ENCODE results near the gene PFKFB4.

Gene PFKFB4

DNA sequence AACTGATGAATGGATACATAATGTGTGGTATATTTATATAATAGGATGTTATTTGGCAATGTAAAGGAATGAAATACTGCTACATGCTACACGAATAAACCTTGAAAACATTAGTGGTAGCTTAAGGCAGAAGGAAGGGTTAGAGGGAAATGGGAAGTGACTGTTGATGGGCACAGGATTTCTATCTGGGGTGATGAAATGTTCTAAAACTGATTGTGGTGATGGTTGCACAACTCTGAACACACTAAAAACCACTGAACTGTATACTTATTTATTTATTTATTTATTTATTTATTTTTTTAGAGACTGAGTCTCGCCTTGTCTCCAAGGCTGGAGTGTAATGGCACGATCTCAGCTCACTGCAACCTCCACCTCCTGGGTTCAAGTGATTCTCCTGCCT, 27.8 kb downstream of the PFKFB4 start:
- H3K4me3 ChIP-seq (ENCODE audit: low read length), result no peak overlapping the region
- TF ChIP-seq, protein P1, sequence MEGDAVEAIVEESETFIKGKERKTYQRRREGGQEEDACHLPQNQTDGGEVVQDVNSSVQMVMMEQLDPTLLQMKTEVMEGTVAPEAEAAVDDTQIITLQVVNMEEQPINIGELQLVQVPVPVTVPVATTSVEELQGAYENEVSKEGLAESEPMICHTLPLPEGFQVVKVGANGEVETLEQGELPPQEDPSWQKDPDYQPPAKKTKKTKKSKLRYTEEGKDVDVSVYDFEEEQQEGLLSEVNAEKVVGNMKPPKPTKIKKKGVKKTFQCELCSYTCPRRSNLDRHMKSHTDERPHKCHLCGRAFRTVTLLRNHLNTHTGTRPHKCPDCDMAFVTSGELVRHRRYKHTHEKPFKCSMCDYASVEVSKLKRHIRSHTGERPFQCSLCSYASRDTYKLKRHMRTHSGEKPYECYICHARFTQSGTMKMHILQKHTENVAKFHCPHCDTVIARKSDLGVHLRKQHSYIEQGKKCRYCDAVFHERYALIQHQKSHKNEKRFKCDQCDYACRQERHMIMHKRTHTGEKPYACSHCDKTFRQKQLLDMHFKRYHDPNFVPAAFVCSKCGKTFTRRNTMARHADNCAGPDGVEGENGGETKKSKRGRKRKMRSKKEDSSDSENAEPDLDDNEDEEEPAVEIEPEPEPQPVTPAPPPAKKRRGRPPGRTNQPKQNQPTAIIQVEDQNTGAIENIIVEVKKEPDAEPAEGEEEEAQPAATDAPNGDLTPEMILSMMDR (IDR thresholded peaks at IDR 0.05; ENCODE audit: insufficient read depth, low read depth, low read length, missing control alignments), result no peak
- DNase-seq (ENCODE audit: low read depth), result no peak

DNA sequence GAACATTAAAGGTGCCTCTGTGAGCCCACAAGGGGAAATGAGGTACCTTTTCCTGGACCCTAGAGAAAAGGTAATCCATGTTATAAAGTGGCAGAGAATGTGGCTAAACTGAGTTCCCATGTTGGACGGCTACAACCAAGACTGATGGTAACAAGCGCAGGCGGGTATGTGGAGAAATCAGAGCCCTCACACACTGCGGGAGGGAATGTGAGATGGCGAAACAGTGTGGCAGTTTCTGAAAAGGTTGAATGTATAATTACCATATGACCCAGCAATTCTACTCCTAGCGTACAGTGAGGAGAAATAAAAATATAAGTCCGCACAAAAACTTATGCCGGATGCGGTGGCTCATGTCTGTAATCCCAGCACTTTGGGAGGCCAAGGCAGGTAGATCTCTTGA, 28.6 kb downstream of the PFKFB4 start:
- no peak overlapping the region for H3K4me3 ChIP-seq (ENCODE audit: low read length)
- TF ChIP-seq, protein P1 (IDR thresholded peaks at IDR 0.05; ENCODE audit: insufficient read depth, low read depth, low read length, missing control alignments), result no peak
- DNase-seq (ENCODE audit: low read depth), result no peak

DNA sequence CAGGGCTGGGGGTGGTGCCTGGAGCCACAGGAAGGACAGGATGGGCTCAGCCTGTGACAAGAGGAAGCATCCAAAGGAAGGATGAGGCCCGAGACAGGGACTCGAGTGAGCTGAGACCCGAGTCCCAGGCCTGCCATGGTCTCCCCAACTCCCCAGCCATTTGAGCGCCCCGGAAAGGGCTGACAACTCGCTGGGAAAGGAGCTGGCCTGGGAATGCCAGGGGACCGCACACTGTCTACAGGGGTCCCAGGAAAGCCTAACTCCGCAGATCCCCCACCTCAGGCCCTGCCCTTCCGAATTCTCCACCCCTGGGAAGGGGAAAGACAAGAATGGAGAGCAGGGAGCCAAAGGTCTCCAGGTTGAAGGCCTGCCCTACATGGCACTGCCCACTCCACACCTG, 31.6 kb downstream of the PFKFB4 start:
- DNase-seq (ENCODE audit: low read depth), result no peak
- H3K4me3 ChIP-seq (ENCODE audit: low read length), result no peak overlapping the region
- TF ChIP-seq, protein P1 (IDR thresholded peaks at IDR 0.05; ENCODE audit: insufficient read depth, low read depth, low read length, missing control alignments), result no peak

DNA sequence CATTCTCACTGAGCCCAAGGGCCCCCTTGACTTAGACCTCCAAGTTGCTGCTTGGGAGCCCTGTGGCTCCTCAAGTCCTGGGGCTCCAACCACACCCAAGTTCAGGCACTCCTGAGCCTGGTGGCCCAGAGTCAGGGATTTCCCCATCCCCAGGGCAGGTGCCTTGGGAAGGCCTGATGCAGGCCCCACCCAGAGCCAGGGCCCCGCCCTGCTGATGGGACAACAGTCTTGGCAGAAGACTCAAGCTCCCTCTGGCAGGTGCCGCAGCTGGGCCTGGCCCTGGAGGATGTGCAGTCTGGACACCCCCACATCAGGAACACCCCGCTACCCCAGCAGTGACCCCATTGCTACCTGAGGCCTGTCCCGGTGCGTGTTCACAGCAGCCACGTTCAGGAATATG, 35.0 kb downstream of the PFKFB4 start:
- TF ChIP-seq, protein P1 (IDR thresholded peaks at IDR 0.05; ENCODE audit: insufficient read depth, low read depth, low read length, missing control alignments), result no peak
- no peak for DNase-seq (ENCODE audit: low read depth)
- H3K4me3 ChIP-seq (ENCODE audit: low read length), result no peak overlapping the region

DNA sequence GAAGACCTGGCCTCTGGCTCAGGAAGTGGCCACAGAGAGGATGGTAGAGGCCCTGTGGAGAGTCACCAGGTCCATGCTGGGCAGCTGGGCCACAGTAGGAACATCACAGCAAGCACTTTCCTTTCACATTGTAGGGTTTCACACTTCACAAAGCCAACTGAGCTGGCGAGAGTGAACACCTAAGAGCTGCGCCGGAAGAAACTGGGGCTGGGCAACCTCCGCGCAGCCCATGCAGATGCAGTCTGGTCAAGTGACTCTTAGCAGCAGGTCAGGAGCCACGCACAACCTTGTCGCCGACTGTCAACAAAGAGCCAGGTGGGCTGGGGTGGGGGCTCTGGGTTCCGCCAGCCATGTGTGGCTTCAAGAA, 37.3 kb downstream of the PFKFB4 start:
- no peak overlapping the region for H3K4me3 ChIP-seq (ENCODE audit: low read length)
- TF ChIP-seq, protein P1 (IDR thresholded peaks at IDR 0.05; ENCODE audit: insufficient read depth, low read depth, low read length, missing control alignments), result no peak
- no peak for DNase-seq (ENCODE audit: low read depth)

DNA sequence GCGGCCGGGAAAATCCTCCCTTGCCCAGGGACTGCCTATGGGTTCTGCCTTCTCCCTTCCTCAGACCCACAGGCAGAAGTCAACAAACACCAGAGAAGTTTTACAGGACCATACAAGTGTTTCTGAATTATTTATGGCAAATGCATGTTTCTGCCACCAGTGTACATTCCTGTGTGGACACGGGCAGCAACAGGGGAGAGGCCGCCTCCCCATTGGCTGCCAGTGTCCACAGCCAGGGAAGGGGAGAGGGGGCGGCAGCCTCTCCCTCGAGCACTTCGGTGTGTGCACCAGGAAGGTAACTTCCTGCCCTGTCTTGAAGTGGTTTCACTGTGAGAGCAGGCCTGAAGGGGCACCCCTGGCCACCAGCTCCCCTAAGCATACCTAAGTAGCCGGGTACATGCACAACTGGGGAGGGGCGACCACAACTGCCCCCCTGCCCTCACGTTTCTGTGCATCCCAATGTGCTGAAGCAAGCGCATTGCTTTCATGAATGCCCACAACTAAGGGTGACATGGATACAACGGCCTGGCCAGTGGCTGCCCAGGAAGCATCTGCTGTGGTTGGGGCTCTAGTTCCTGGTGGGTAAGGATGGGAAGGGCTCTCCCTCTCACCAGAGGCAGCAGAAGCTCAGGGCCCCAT, 37.8 kb downstream of the PFKFB4 start:
- no peak overlapping the region for H3K4me3 ChIP-seq (ENCODE audit: low read length)
- TF ChIP-seq, protein P1 (IDR thresholded peaks at IDR 0.05; ENCODE audit: insufficient read depth, low read depth, low read length, missing control alignments), result no peak
- DNase-seq (ENCODE audit: low read depth), result no peak

DNA sequence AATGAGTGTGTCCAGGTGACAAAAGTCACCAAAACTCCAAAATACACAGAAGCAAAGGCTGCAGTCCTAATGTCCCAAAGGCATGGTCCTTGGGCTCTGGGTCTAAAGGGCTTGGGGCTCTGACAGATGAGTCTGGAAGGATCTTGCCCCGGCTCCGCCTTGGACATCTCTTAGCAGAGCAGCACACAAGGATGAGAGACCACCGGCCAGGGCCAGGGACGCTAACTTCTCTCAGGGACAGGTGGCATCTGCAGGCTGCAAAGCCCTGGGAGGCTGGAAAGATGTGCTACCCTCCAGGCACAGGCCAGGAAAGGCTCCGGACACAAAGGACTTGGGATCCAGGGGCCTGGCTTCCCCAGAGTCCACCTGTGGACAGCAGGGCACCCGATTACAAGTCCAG, 38.5 kb downstream of the PFKFB4 start:
- DNase-seq (ENCODE audit: low read depth), result no peak
- no peak overlapping the region for H3K4me3 ChIP-seq (ENCODE audit: low read length)
- TF ChIP-seq, protein P1 (IDR thresholded peaks at IDR 0.05; ENCODE audit: insufficient read depth, low read depth, low read length, missing control alignments), result no peak

Data from epithelial cell of esophagus (primary cell).